SK-N-SH (cell line): ENCODE results near the gene DIP2A. TPM values are rescaled to one million over a fixed set of nuclear protein-coding genes. Genes with fewer than 3 reads are reported as not detected.

Source experiments
- CTCF ChIA-PET: fragments of 300-600, 350-600 bp; formaldehyde crosslinking; extraction: SDS; loops from one replicate; lab custom pipeline; 2021; lab: Yijun Ruan, JAX
- POLR2A ChIA-PET: fragments of 350-600 bp; sonication (Branson Sonifier 250); formaldehyde crosslinking; extraction: SDS; loops from one replicate; lab custom pipeline; 2020; ENCODE audit warnings: antibody characterized with exemption, inconsistent platforms; lab: Yijun Ruan, JAX
- DNase-seq: peaks from one replicate; pipeline ENCODE4 v3.0.0; 2012
- H2AFZ ChIP-seq: fragments of 200-600 bp; sonication (generic); 2 replicates; pipeline ENCODE4 v1.8.1; 2016; ENCODE audit warnings: antibody characterized with exemption, mild to moderate bottlenecking, low read depth
- H3F3A ChIP-seq: fragments of 200-600 bp; sonication (generic); replicated peaks from 2 replicates; pipeline ENCODE3; 2016; ENCODE audit warnings: antibody characterized with exemption, mild to moderate bottlenecking; ENCODE audit not compliant: insufficient read depth
- H3K27ac ChIP-seq, 2 experiments: fragments of 200-500 bp in 1 of 2; fragments of 200-600 bp in 1 of 2; sonication (Bioruptor generic) in 1 of 2; sonication (generic), shearing (Covaris generic) in 1 of 2; 2 replicates each; pipeline versions ENCODE4 v1.5.1 to v1.6.1; 2014 to 2016; ENCODE audit warnings: low read depth in 2 of 2, inconsistent platforms in 1 of 2, low read length in 1 of 2, mild to moderate bottlenecking in 1 of 2, mixed read lengths in 1 of 2
- H3K27me3 ChIP-seq: fragments of 200-600 bp; sonication (generic), shearing (Covaris generic); 2 replicates; pipeline ENCODE4 v1.6.1; 2016; ENCODE audit warnings: mixed run types; ENCODE audit not compliant: insufficient read depth
- H3K36me3 ChIP-seq, 2 experiments: fragments of 200-500 bp in 1 of 2; fragments of 200-600 bp in 1 of 2; sonication (Bioruptor generic) in 1 of 2; sonication (generic) in 1 of 2; replicated peaks in 1 of 2; 2 replicates each; pipeline versions ENCODE3 to v1.5.1; 2014 to 2016; ENCODE audit warnings: low read length in 1 of 2, mild to moderate bottlenecking in 1 of 2; ENCODE audit not compliant: insufficient read depth in 2 of 2, control insufficient read depth in 1 of 2
- H3K4me1 ChIP-seq, 2 experiments: fragments of 200-500 bp in 1 of 2; fragments of 200-600 bp in 1 of 2; sonication (Bioruptor generic) in 1 of 2; sonication (generic), shearing (Covaris generic) in 1 of 2; 2 replicates each; pipeline versions ENCODE4 v1.5.1 to v1.6.1; 2014 to 2016; ENCODE audit warnings: low read depth in 1 of 2, low read length in 1 of 2, mixed run types in 1 of 2; ENCODE audit not compliant: insufficient read depth in 2 of 2, control insufficient read depth in 1 of 2
- H3K4me2 ChIP-seq: fragments of 200-600 bp; sonication (generic), shearing (Covaris generic); 2 replicates; pipeline ENCODE4 v1.6.1; 2017; ENCODE audit warnings: mixed run types
- H3K4me3 ChIP-seq, 2 experiments: fragments of 200-500 bp in 1 of 2; fragments of 200-600 bp in 1 of 2; sonication (Bioruptor generic) in 1 of 2; sonication (generic), shearing (Covaris generic) in 1 of 2; 2 replicates each; pipeline versions ENCODE4 v1.5.1 to v1.8.1; 2014 to 2016; ENCODE audit warnings: low read depth in 2 of 2, inconsistent platforms in 1 of 2, low read length in 1 of 2, mild to moderate bottlenecking in 1 of 2, mixed read lengths in 1 of 2, moderate library complexity in 1 of 2
- H3K79me2 ChIP-seq: fragments of 200-600 bp; sonication (generic); 2 replicates; pipeline ENCODE4 v1.8.1; 2017; ENCODE audit warnings: mild to moderate bottlenecking; ENCODE audit not compliant: insufficient read depth
- H3K9ac ChIP-seq: fragments of 200-600 bp; sonication (generic); 2 replicates; pipeline ENCODE4 v1.6.1; 2017; ENCODE audit warnings: mixed run types
- H3K9me2 ChIP-seq: fragments of 200-600 bp; sonication (generic); 2 replicates; pipeline ENCODE4 v1.6.1; 2017; ENCODE audit warnings: mixed run types
- H3K9me3 ChIP-seq: fragments of 200-600 bp; sonication (generic); 2 replicates; pipeline ENCODE4 v1.6.1; 2017; ENCODE audit warnings: mixed run types, mild to moderate bottlenecking, moderate library complexity
- H4K20me1 ChIP-seq: fragments of 200-600 bp; sonication (generic); 2 replicates; pipeline ENCODE4 v1.6.1; 2017; ENCODE audit warnings: mild to moderate bottlenecking, mixed run types; ENCODE audit not compliant: insufficient read depth
- ELF1 ChIP-seq: IDR thresholded peaks from 2 replicates; pipeline ENCODE4 v1.4.0; 2012
- EP300 ChIP-seq, 2 experiments: IDR thresholded peaks; 2 replicates each; pipeline versions ENCODE4 v1.4.0 to v1.6.1; 2012; ENCODE audit warnings: borderline replicate concordance in 1 of 2, low read depth in 1 of 2, low read length in 1 of 2
- EZH2phosphoT487 ChIP-seq: fragments of 200-600 bp; sonication (generic); IDR thresholded peaks from 2 replicates; pipeline ENCODE4 v1.6.1; 2017; ENCODE audit warnings: low read depth, mixed run types, mild to moderate bottlenecking, antibody characterized with exemption, moderate library complexity, borderline replicate concordance
- FOXJ3 ChIP-seq: sonication (generic); formaldehyde crosslinking; IDR thresholded peaks from 2 replicates; pipeline ENCODE4 v1.5.1; 2020; ENCODE audit warnings: mild to moderate bottlenecking, missing genetic modification reagents
- NRF1 ChIP-seq: IDR thresholded peaks from 2 replicates; pipeline ENCODE4 v1.6.1; 2012; ENCODE audit warnings: low read depth, mild to moderate bottlenecking, low read length
- PBX3 ChIP-seq: IDR thresholded peaks from 2 replicates; pipeline ENCODE4; 2012
- RAD21 ChIP-seq: IDR thresholded peaks from 2 replicates; pipeline ENCODE4 v1.6.1; 2012; ENCODE audit warnings: mild to moderate bottlenecking, low read length
- RCOR1 ChIP-seq: fragments of 150-350 bp; IDR thresholded peaks from 2 replicates; pipeline ENCODE4 v1.6.1; 2017; ENCODE audit warnings: antibody characterized with exemption, low read length
- REST ChIP-seq: IDR thresholded peaks from 2 replicates; pipeline ENCODE4 v1.6.1; 2012; ENCODE audit warnings: mild to moderate bottlenecking, low read depth, low read length, moderate library complexity
- RXRA ChIP-seq: IDR thresholded peaks from 2 replicates; pipeline ENCODE4 v1.4.0; 2012; ENCODE audit warnings: low read depth, mild to moderate bottlenecking, borderline replicate concordance
- TCF12 ChIP-seq: IDR thresholded peaks from 2 replicates; pipeline ENCODE4 v1.4.0; 2012
- TEAD4 ChIP-seq: IDR thresholded peaks from 2 replicates; pipeline ENCODE4 v1.4.0; 2012; ENCODE audit warnings: mild to moderate bottlenecking, borderline replicate concordance; ENCODE audit not compliant: insufficient read depth
- ZBTB33 ChIP-seq: IDR thresholded peaks from 2 replicates; pipeline ENCODE4 v1.4.0; 2012; ENCODE audit warnings: low read depth, borderline replicate concordance
- WGBS: methylation state at CpG from one replicate; pipeline ENCODE4 v1.1.6; 2017; ENCODE audit warnings: low lambda C conversion rate; 5-methylcytosine and 5-hydroxymethylcytosine counted together
- polyA plus RNA-seq, 3 experiments: library from polyadenylated mRNA; depleted of rRNA; stranded (reverse); fragments of >200 nt; gene quantifications; 2 replicates each; pipeline ENCODE4 v1.2.3, GENCODE V29; 2012

Gene DIP2A
- polyA plus RNA-seq, 1 of the 3 experiments (the other 2 are of a cell fraction), result 26.9 TPM

- ChIA-PET POLR2A (no interaction called here), CTCF (no interaction called here)
- H3K36me3 ChIP-seq, result peaks cover 27 to 76% of the 10 kb centered on the region in 2 experiments
- H4K20me1 ChIP-seq, result no peaks in the 10 kb centered on the region
- no peaks in the 10 kb centered on the region for H3K4me1 ChIP-seq
- no peak overlapping the region for H2AFZ ChIP-seq
- no peaks in the 10 kb centered on the region for H3K9me3 ChIP-seq
- H3K4me3 ChIP-seq, result no peak overlapping the region
- DNase-seq, result no peak
- no peak overlapping the region for H3K27ac ChIP-seq
- 97% methylated on average over 13 of the region's 14 CpGs for WGBS
- no peak overlapping the region for H3K4me2 ChIP-seq
- H3K9ac ChIP-seq, result no peak overlapping the region
- H3K9me2 ChIP-seq, result no peaks in the 10 kb centered on the region
- H3K27me3 ChIP-seq, result no peaks in the 10 kb centered on the region
- H3F3A ChIP-seq, result peaks cover 9% of the 10 kb centered on the region
- H3K79me2 ChIP-seq, result 0 out of 2 replicates have a peak, but pooled peaks cover 5% of the 10 kb centered on the region
- TF ChIP-seq TCF12 (no peak), EP300 (IDR thresholded peaks at IDR 0.05; ENCODE audit: borderline replicate concordance in 1 of 2, low read depth in 1 of 2, low read length in 1 of 2) (no peak), FOXJ3 (no peak)
- TF ChIP-seq, all 33 proteins: peak for 0
Measured at GRCh38 chr21:46441331-46441730, 17.4 kb upstream of the DIP2A start.

GRCh38 chr21:46441961-46442498 lies 16.7 kb upstream of the DIP2A start:
- no peaks in the 10 kb centered on the region for H3K4me1 ChIP-seq
- no peak for DNase-seq
- H3K27me3 ChIP-seq, result no peaks in the 10 kb centered on the region
- TF ChIP-seq RAD21 (no peak), FOXJ3 (no peak), TEAD4 (no peak), REST (no peak), ELF1 (no peak), NRF1 (no peak), EZH2phosphoT487 (no peak), RXRA (no peak), RCOR1 (no peak), ZBTB33 (no peak), PBX3 (no peak)
- TF ChIP-seq, all 33 proteins: peak for 0
- H3K9ac ChIP-seq, result no peak overlapping the region
- POLR2A ChIA-PET, result interaction anchor here (0.7 kb wide), 1 partner anchor 9 kb away, joined by 3 read pairs; no protein-coding TSS in a partner anchor
- no peaks in the 10 kb centered on the region for H3K9me3 ChIP-seq
- H3K27ac ChIP-seq, result no peak overlapping the region
- no peak overlapping the region for H2AFZ ChIP-seq
- no peak overlapping the region for H3K4me2 ChIP-seq
- no peaks in the 10 kb centered on the region for H3K9me2 ChIP-seq
- H3K79me2 ChIP-seq, result 0 out of 2 replicates have a peak, but pooled peaks cover 10% of the 10 kb centered on the region
- H3F3A ChIP-seq, result peaks cover 9% of the 10 kb centered on the region
- 90% methylated on average over 10 of the region's 23 CpGs for WGBS
- H3K36me3 ChIP-seq, result peaks cover 23 to 74% of the 10 kb centered on the region in 2 experiments
- no peak overlapping the region for H3K4me3 ChIP-seq
- H4K20me1 ChIP-seq, result no peaks in the 10 kb centered on the region
- CTCF ChIA-PET, result no interaction called here
